Type B pancreatic cell (in vitro differentiated cells): Measurements from ENCODE around the gene BICDL2. TPM values are rescaled to one million over a fixed set of nuclear protein-coding genes. Genes with fewer than 3 reads are reported as not detected.
A peak's percentile ranks its signal among the peaks of the same experiment; 100 is the strongest.

ENCODE experiments used
- DNase-seq: peaks from one replicate; pipeline ENCODE4 v3.0.0; 2021; ENCODE audit warnings: mixed read lengths; ENCODE audit not compliant: unreplicated experiment; ENCODE audit errors: extremely low spot score
- H3K27ac Mint-ChIP-seq: 2 replicates; pipeline ENCODE4 v1.8.0; 2021; ENCODE audit warnings: mild to moderate bottlenecking, mixed read lengths
- H3K27me3 Mint-ChIP-seq: 2 replicates; pipeline ENCODE4 v1.8.0; 2021; ENCODE audit warnings: mixed read lengths
- H3K36me3 Mint-ChIP-seq: 2 replicates; pipeline ENCODE4 v1.8.0; 2021; ENCODE audit warnings: mixed read lengths
- H3K4me1 Mint-ChIP-seq: one replicate; pipeline ENCODE4 v1.8.0; 2021; ENCODE audit warnings: mixed read lengths; ENCODE audit not compliant: unreplicated experiment
- H3K4me3 Mint-ChIP-seq: 2 replicates; pipeline ENCODE4 v1.8.0; 2021; ENCODE audit warnings: mild to moderate bottlenecking, mixed read lengths
- H3K9me3 Mint-ChIP-seq: 2 replicates; pipeline ENCODE4 v1.8.0; 2021; ENCODE audit warnings: mixed read lengths
- CTCF ChIP-seq: fragments of 200-600 bp; sonication (generic); conservative IDR thresholded peaks from 2 replicates; pipeline ENCODE4 v1.5.0; 2021; ENCODE audit warnings: antibody characterized with exemption, mild to moderate bottlenecking
- total RNA-seq: library from RNA; stranded (reverse); gene quantifications from 2 replicates; pipeline ENCODE4 v1.2.1, GENCODE V29; 2021; ENCODE audit warnings: low replicate concordance

The BICDL2 gene
- total RNA-seq, 1 donor from 2014 or later = 15.2 TPM

- no peak for DNase-seq
- H3K9me3 Mint-ChIP-seq = no peaks in the 10 kb centered on the region
- H3K4me1 Mint-ChIP-seq = peaks cover 4% of the 10 kb centered on the region
- H3K27me3 Mint-ChIP-seq = peaks cover 60% of the 10 kb centered on the region
- TF ChIP-seq CTCF = no peak
- H3K27ac Mint-ChIP-seq = no peak overlapping the region
- no peak overlapping the region for H3K4me3 Mint-ChIP-seq
- H3K36me3 Mint-ChIP-seq = peaks cover 10% of the 10 kb centered on the region
These were observed 13.3 kb upstream of the BICDL2 start for GRCh38 chr16:3049921-3050481.

- Mint-ChIP-seq H3K4me1 (peaks cover 4% of the 10 kb centered on the region), H3K36me3 (peaks cover 4% of the 10 kb centered on the region), H3K27ac (no peak overlapping the region), H3K27me3 (peaks cover 80% of the 10 kb centered on the region), H3K4me3 (peak overlapping the region; percentile 68), H3K9me3 (no peaks in the 10 kb centered on the region)
- TF ChIP-seq CTCF = no peak
- no peak for DNase-seq
These were observed 10.6 kb upstream of the BICDL2 start for GRCh38 chr16:3047387-3047720.

GRCh38 chr16:3046641-3047386 lies 10.1 kb upstream of the BICDL2 start:
- peak overlapping the region; percentile 65 for H3K4me3 Mint-ChIP-seq
- H3K27ac Mint-ChIP-seq = no peak overlapping the region
- H3K4me1 Mint-ChIP-seq = peaks cover 4% of the 10 kb centered on the region
- H3K9me3 Mint-ChIP-seq = no peaks in the 10 kb centered on the region
- peaks cover 79% of the 10 kb centered on the region for H3K27me3 Mint-ChIP-seq
- H3K36me3 Mint-ChIP-seq = no peaks in the 10 kb centered on the region
- DNase-seq = peak; percentile 69
- no peak for TF ChIP-seq CTCF

GRCh38 chr16:3045758-3046640 lies 9.3 kb upstream of the BICDL2 start, which contains the start of gene MMP25:
Gene MMP25 (plus strand): TSS chr16:3046561. CDS start chr16:3046918, 357 bp downstream.
- no peak for TF ChIP-seq CTCF
- Mint-ChIP-seq H3K4me1 (peaks cover 4% of the 10 kb centered on the region), H3K36me3 (no peaks in the 10 kb centered on the region), H3K4me3 (peak within 1 kb of the TSS; percentile 82), H3K27me3 (peaks cover 80% of the 10 kb centered on the region), H3K27ac (peak within 1 kb of the TSS; percentile 69), H3K9me3 (no peaks in the 10 kb centered on the region)
- peak; percentile 73 for DNase-seq

GRCh38 chr16:3044708-3045107 lies 8.0 kb upstream of the BICDL2 start:
- H3K27ac Mint-ChIP-seq = no peak overlapping the region
- H3K9me3 Mint-ChIP-seq = no peaks in the 10 kb centered on the region
- DNase-seq = no peak
- TF ChIP-seq CTCF = no peak
- peaks cover 4% of the 10 kb centered on the region for H3K4me1 Mint-ChIP-seq
- peak overlapping the region; percentile 82 for H3K4me3 Mint-ChIP-seq
- no peaks in the 10 kb centered on the region for H3K36me3 Mint-ChIP-seq
- H3K27me3 Mint-ChIP-seq = peaks cover 81% of the 10 kb centered on the region
